ENCODE measurements around the gene MFSD8.
"Not testable (repeated sequence)": the region's sequence is repeated elsewhere in the genome, so short reads cannot be mapped to it uniquely, and the experiment has no call there.

MFSD8 gene

DNA sequence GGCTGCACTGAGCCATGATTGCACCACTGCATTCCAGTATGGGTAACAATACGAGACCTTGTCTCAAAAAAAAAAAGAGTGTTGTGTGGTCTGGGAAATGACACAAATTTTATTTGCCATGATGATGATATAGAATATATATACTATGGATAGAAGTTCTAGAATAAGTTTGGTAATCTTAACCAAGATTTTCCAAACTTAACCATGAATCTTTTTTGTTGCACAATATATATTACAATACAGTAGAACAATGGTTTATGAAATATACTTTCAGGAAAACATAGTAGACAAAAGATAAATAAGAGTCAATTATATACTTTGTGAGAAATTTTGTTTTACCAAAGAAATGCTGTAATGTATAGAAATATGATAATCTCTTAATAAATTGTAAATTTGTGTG lies 34.8 kb downstream of the MFSD8 start:
- no peak for DNase-seq

DNA sequence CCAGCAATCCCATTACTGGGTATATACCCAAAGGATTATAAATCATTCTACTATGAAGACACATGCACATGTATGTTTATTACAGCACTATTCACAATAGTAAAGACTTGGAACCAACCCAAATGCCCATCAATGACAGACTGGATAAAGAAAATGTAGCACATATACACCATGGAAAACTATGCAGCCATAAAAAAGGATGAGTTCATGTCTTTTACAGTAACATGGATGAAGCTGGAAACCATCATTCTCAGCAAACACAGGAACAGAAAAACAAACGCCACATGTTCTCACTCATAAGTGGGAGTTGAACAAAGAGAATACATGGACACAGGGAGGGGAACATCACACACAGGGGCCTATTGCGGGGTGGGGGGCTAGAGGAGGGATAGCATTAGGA lies 39.3 kb downstream of the MFSD8 start:
- DNase-seq, result not testable (repeated sequence)

DNA sequence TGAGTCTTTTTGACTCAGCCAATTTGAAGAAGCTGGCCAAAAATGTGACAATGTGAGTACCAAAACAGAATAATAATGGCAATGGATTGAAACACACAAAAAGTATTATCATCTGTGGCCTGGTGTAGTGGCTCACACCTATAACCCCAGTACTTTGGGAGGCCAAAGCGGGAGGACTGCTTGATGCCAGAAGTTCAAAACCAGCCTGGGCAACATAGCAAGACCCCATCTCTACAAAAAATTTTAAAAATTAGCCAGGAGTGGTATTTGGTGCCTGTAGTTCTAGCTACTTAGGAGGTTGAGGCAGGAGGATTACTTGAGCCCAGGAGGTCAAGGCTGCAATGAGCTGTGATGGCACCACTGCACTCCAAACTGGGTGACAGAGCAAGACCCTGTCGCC lies 42.7 kb downstream of the MFSD8 start:
- no peak for DNase-seq

DNA sequence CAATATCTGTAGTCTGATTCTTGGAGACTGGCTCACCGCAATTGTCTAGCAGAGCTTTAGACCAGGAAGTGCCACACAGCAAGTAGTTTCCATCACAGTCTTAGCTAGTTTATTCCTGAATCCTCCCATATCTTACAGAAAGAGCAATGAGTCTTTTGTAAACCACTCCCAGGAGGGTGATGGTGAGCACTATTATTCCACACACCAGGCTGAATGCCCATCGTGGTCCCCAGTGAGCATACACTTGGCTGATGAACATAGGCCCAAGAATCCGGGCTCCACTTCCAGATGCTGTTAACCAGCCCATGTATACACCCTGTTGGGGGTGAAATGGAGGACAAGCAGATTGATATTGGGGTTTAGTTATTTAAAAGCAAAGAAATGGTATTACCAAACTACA lies 44.5 kb downstream of the MFSD8 start:
- DNase-seq, result no peak

DNA sequence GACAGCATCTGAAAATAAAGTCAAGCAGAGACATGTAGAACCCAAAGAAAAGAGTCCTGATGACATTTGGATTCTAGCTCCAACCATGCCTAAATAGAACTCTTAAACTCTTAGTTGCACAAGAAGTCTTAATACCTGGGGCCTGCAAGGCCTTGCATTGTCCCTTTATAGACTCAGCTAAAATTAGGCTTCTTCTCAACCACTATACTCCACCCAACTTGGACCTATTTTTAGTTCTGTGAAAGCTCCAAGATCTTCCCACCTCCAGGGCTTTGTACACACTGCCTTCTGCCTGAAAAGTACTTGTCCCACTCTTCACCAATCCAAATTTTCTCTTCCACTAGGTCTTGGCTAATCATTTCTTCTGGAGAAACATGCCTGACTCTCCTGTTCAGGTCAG lies 47.8 kb downstream of the MFSD8 start:
- DNase-seq, result no peak

DNA sequence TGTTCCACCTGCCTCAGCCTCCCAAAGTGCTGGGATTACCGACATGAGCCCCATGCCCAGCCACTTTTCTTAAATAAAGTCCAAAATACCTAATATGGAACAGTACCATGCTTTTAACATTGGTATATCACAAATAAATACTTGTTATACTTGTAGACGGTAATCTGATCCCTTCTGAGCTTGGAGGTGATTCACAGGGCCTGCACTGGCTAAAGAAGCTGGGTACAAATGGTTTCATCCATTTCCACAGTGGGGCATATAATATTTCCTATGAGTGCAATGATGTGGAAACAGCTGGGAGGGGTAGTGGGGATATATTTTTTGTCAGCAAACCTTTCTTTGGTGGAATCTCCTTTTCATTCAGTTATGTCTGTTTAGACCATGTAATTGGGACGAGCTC lies 48.5 kb downstream of the MFSD8 start:
- no peak for DNase-seq

DNA sequence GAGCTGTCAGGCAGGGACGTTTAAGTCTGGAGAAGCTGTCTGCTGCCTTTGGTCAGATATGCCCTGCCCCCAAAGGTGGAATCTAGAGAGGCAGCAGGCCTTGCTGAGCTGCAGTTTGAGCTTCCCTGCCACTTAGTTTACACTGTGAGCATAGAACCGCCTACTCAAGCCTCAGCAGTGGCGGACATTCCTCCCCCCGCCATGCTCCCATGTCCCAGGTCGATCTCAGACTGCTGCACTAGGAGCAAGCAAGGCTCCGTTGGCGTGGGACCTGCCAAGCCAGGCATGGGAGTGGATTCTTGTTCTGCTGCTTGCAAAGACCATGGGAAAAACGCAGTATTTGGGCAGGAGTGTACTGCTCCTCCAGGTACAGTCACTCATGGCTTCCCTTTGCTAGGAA lies 59.9 kb downstream of the MFSD8 start:
- no peak for DNase-seq

DNA sequence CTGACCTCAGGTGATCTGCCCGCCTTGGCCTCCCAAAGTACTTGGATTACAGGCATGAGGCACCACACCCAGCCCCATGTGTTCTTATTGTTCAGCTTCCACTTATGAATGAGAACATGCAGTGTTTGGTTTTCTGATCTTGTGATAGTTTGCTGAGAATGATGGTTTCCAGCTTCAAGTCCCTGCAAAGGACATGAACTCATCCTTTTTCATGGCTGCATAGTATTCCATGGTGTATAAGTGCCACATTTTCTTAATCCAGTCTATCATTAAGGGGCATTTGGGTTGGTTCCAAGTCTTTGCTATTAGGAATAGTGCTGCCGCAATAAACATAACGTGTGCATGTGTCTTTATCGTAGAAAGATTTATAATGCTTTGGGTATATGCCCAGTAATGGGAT lies 65.3 kb downstream of the MFSD8 start:
- DNase-seq, result not testable (repeated sequence)

DNA sequence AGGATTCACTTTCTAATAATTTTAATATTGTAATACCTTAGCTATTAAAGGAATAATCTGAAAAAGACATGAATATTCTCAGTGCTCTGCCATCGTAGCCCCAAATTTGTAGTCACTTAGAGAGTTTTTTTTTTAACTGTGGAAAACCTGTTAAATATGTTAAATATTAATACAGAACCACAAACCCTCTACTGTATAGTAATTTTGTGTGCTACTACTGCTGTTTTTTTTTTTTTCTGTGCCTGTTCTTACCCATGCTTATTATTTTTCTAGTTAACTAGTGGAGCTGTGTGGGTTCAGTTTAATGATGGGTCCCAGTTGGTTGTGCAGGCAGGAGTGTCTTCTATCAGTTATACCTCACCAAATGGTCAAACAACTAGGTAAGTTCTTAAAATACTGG lies 68.4 kb downstream of the MFSD8 start:
- no peak for DNase-seq

DNA sequence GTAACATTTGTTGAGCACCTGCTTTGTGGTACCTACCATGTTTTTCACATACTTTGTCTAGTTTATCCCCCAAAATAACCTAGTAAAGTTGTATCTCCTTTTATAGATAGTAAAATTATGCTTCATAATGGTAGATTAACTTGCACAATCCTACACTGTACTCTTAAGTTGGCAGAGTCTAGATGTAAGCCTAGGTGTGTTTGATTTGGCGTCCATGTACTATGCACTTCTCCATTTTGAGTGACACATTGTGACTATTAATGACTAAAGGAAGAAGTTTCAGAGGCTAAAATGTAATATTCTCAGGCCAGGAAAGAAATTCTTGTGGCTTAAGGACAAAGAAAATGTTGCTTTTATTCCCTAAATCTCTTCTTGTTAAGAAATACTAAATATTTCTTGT lies 68.9 kb downstream of the MFSD8 start:
- DNase-seq, result no peak

DNA sequence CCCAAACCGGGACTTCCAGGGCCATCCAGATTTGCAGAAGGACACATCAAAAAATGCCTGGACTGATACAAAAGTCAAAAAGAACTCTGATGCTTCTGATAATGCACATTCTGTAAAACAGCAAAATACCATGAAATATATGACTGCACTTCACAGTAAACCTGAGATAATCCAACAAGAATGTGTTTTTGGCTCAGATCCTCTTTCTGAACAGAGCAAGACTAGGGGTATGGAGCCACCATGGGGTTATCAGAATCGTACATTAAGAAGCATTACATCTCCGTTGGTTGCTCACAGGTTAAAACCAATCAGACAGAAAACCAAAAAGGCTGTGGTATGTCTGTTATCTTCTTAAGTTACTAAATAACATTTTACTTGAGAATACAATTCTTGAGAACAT lies 75.1 kb downstream of the MFSD8 start:
- no peak for DNase-seq

DNA sequence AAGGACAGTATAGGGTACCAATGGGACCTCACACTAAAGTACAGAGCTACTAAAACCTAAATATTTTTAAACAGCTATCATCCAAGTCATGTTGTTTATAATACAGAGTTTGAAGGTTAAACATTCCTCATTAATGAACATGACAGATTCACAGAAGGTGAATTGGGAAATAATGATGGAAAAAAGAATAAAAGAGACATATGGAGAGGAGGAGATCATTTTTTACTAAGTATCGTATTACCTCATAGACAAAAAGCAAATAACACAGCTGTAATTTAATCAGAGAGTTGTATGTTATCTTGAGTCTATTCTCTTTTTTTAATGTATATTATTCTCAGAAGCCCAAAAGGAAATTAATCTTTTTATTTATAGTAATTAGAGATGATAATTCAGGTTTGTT lies 76.4 kb downstream of the MFSD8 start:
- DNase-seq, result no peak

DNA sequence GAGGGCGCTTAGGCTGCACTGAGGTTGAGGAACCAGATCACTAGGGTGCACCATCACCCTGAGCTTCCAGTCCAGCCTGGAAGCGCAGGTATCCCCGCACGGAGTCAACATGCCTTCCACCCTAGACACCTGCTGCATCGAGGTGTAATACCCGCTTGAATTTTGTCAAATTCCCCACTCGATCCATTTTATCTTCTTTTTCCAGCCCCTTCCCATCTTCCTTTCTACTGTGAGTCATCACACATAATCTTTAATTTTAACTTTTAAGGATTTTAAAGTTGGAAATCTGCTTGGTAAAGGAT lies 83.5 kb downstream of the MFSD8 start:
- DNase-seq, result no peak

DNA sequence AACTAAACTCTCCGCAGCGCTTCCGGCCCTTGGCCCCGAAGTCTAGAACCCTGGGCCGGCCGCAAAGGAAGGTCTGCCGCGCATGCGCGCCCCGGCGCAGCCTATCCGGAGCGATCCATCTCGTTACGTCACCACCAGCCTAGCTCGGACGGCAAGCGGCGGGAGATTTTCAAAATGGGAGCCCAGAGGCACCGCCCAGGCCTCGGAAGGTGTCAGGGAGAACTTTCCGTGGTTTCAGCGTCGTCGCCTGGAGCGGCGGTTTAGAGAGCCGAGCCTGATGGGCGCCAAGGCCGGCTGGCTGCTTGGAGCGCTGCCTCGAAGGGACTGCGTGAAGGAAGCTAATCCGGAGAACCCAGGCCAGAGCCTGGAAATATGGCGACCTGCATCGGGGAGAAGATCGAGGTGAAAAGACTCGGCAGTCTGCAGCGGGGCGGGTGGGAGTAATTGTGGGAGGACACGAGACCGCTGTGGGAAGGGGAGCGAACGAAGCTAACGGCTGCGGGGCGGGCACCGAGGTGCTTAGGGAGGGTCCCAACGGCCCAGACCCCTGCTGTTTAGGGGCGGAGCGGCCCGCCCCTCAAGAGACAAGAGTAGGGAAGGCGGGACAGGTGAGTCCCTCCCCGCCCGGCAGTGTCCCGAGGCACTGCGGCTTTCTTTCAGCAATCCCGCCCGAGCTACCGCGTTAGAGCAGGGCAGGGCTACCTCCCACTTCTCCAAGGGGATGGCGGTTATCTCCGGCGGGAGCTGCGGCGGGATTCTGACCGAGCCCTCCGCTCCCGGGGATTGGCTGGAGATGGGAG lies 84.0 kb downstream of the MFSD8 start, which contains the start of gene PLK4:
Gene PLK4 (plus strand): TSS at position 131 of the 800 bp plus-strand sequence. CDS start 242 bp downstream, at position 373.
- DNase-seq, result peak; percentile 93

DNA sequence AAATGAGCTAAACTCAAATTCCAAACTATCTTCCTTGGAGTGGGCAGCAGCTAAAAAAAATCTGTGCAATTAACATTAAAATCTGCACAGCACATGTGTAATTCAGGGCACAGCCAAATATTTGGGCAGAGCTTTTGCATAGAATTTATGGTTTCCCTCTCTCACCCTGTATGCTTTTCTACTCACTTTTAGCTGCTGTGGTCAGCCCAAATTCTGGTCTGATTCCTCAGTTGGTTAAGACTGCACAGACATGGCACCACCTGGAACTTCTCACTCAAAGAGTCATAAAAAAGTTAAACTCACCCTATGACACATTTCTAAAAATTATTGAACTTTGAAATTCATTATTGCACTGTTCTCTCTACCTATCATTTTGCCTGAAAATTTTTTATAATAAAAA lies 89.2 kb downstream of the MFSD8 start:
- no peak for DNase-seq

DNA sequence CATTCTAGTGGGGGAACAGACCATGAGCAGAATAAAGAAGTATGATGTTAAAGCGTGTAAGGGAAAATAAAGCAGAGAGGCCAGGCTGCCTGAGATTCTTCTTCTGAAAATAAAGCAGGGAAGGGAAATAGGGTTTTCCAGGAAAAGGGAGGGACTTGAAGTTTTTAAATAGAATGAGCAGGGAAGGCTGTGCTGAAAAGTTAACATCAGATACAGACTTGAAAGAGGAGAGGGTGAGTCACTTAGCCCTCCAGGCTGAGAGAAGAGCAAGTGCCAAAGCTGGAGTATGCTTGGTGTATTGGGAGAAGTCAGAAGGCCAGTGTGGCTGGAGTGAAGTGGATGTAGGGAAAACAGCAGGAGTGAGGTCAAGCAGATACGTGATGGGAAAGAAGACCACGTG lies 94.3 kb downstream of the MFSD8 start:
- no peak for DNase-seq

DNA sequence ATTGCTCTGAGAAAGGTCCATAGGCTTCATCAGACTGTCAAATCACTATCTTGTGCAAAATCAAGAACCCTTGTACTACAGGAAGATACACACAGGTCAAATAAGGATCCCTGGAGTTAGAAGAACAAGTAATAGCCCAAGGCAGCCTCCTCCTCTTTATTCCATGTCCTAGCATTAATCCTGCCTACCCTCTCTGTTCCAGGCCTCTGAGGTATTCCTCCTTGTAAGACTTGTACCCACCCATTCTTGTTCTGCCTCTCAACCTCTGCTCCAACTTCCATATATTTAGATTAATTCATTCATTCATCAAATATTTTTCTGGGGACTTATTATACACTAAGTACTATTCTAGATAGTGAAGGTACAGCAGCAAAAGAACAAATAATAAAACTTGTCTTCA lies 94.7 kb downstream of the MFSD8 start:
- no peak for DNase-seq

DNA sequence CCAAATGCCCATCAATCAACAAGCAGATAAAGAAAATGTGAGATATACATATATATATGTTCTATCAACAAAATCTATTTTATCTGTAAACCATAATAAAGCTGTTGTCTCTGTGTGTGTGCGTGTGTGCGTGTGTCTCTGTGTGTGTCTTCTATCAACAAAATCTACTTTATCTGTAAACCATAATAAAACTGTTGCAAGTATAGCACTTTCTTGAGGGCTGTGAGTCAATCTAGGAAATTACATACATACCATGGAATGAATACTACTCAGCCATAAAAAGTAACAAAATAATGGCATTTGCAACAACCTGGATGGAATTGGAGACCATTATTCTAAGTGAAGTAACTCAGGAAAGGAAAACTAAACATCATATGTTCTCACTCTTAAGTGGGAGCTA lies 96.8 kb downstream of the MFSD8 start:
- DNase-seq, result no peak
